Neuron (in vitro differentiated cells): ENCODE measurements around the gene MYOCD.

Source experiments
- H2AFZ ChIP-seq: one replicate; pipeline ENCODE4 v1.6.1; 2013; ENCODE audit warnings: low read depth, mild to moderate bottlenecking, inconsistent platforms, low read length, moderate library complexity
- H3K27me3 ChIP-seq: one replicate; pipeline ENCODE4 v1.6.1; 2013; ENCODE audit warnings: low read length; ENCODE audit not compliant: insufficient read depth
- H3K36me3 ChIP-seq: one replicate; pipeline ENCODE4 v1.6.1; 2013; ENCODE audit warnings: low read length; ENCODE audit not compliant: insufficient read depth
- H3K4me1 ChIP-seq: one replicate; pipeline ENCODE4 v1.6.1; 2013; ENCODE audit warnings: low read length; ENCODE audit not compliant: insufficient read depth
- H3K4me3 ChIP-seq: 2 replicates; pipeline ENCODE4 v1.5.1; 2013; ENCODE audit warnings: mild to moderate bottlenecking, low read length, moderate library complexity
- H3K9me3 ChIP-seq: one replicate; pipeline ENCODE4 v1.6.1; 2013; ENCODE audit warnings: low read length

Gene MYOCD

DNA sequence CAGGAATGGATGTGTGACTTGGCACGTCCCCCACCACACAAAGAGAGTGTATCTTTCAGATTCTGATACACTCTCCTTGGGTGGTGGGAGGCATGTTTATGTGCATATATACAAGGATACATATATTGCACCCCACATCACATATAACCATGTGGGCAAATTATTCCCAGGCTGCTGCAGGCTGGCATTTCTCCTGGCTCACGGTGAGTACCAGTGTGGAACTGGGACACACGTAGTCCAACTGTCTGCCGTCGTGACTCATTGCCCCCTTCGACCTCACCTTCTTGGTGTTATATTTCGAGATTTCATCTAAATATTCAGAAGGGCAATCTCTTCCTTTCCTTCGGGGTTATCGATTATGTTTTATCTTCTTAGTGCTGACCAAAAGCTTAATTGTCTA lies 148.0 kb downstream of the MYOCD start:
- Histone ChIP-seq H3K27me3 (no peaks in the 10 kb centered on the region), H3K36me3 (no peaks in the 10 kb centered on the region), H3K9me3 (no peaks in the 10 kb centered on the region), H3K4me1 (no peaks in the 10 kb centered on the region), H2AFZ (no peak overlapping the region), H3K4me3 (no peak overlapping the region)

DNA sequence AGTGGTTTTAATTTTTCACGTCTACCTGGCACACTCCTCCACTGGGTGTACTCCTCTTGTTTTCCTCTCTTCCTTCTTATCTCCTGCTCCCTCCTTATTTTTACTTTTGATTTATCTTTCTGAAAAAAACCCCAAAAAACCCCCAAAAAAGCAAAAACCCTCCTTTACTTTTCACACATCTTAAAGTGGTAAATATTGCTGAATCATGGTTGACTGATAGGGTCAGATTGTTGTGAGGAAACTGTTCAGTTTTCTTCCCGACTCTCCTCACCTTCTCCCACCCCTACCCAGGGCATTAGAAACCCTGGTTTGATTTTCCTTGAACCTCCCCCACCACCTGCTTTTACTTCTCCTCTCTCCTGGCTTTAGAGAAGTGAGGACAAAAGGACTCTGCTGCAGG lies 149.0 kb downstream of the MYOCD start:
- no peaks in the 10 kb centered on the region for H3K9me3 ChIP-seq
- no peak overlapping the region for H3K4me3 ChIP-seq
- H3K4me1 ChIP-seq, result no peaks in the 10 kb centered on the region
- no peak overlapping the region for H2AFZ ChIP-seq
- H3K36me3 ChIP-seq, result no peaks in the 10 kb centered on the region
- no peaks in the 10 kb centered on the region for H3K27me3 ChIP-seq

DNA sequence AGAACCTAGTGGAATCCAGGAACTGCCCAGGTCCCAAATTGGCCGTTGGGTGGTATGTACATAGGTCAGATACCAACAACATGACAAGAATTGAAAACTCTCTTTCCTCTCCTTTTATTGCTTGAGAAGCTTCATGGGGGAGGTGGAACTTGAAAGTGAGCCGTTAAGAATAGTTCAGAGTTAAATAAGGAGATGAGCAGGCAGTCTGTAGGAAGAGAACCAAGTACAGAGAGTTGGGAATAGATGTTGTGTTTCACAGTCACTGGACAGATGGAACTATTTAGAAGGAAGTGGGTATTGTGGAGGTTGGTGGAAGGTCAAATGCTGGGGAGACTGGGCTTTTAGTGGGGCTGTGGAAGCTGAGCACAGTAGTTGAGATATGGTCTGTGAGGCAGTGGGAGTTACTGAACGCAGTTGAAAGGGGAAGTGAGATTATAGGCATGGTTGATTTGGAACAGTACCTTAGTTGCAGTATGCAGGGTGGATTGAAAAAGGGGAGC lies 150.0 kb downstream of the MYOCD start:
- Histone ChIP-seq H3K36me3 (no peaks in the 10 kb centered on the region), H3K27me3 (no peaks in the 10 kb centered on the region), H3K4me1 (no peaks in the 10 kb centered on the region), H2AFZ (no peak overlapping the region), H3K4me3 (no peak overlapping the region), H3K9me3 (no peaks in the 10 kb centered on the region)
